ENCODE measurements around the gene SAMD10.

Gene SAMD10

GRCh38 chr20:63945921-63946920 is 33.2 kb downstream of the SAMD10 start:
- no peak overlapping the region for H2AFZ ChIP-seq (ENCODE audit: low read length)
- no peaks in the 10 kb centered on the region for H4K20me1 ChIP-seq (ENCODE audit: insufficient read depth, low read length)
- TF ChIP-seq EZH2 (IDR thresholded peaks at IDR 0.05; ENCODE audit: borderline replicate concordance, low read length) (no peak), CTCF (IDR thresholded peaks at IDR 0.05; ENCODE audit: low read length) (no peak)
- no peaks in the 10 kb centered on the region for H3K79me2 ChIP-seq (ENCODE audit: insufficient read depth, low read length)
- no peaks in the 10 kb centered on the region for H3F3A ChIP-seq (ENCODE audit: insufficient read depth, low read length)
- H3K4me2 ChIP-seq (ENCODE audit: low read length), result no peak overlapping the region
- no peak overlapping the region for H3K4me3 ChIP-seq (ENCODE audit: low read depth, low read length, poor library complexity, severe bottlenecking)
- H3K27ac ChIP-seq (ENCODE audit: low read depth, low read length, poor library complexity, severe bottlenecking), result no peak overlapping the region
- H3K9me2 ChIP-seq (ENCODE audit: low read depth, low read length), result no peaks in the 10 kb centered on the region
- H3K36me3 ChIP-seq (ENCODE audit: insufficient read depth, low read length), result peaks cover 29% of the 10 kb centered on the region
- H3K27me3 ChIP-seq (ENCODE audit: insufficient read depth, low read length), result no peaks in the 10 kb centered on the region
- H3K9me3 ChIP-seq (ENCODE audit: low read length), result no peaks in the 10 kb centered on the region
- H3K9ac ChIP-seq (ENCODE audit: low read length), result no peak overlapping the region
- peaks cover 37% of the 10 kb centered on the region for H3K4me1 ChIP-seq (ENCODE audit: insufficient read depth, low read length, severe bottlenecking)

- no peak overlapping the region for H3K4me2 ChIP-seq (ENCODE audit: low read length)
- H3K9ac ChIP-seq (ENCODE audit: low read length), result no peak overlapping the region
- H3F3A ChIP-seq (ENCODE audit: insufficient read depth, low read length), result no peaks in the 10 kb centered on the region
- no peak overlapping the region for H3K27ac ChIP-seq (ENCODE audit: low read depth, low read length, poor library complexity, severe bottlenecking)
- H3K4me3 ChIP-seq (ENCODE audit: low read depth, low read length, poor library complexity, severe bottlenecking), result no peak overlapping the region
- H4K20me1 ChIP-seq (ENCODE audit: insufficient read depth, low read length), result no peaks in the 10 kb centered on the region
- H3K79me2 ChIP-seq (ENCODE audit: insufficient read depth, low read length), result no peaks in the 10 kb centered on the region
- TF ChIP-seq EZH2 (IDR thresholded peaks at IDR 0.05; ENCODE audit: borderline replicate concordance, low read length) (no peak), CTCF (IDR thresholded peaks at IDR 0.05; ENCODE audit: low read length) (no peak)
- H3K27me3 ChIP-seq (ENCODE audit: insufficient read depth, low read length), result no peaks in the 10 kb centered on the region
- H3K9me2 ChIP-seq (ENCODE audit: low read depth, low read length), result no peaks in the 10 kb centered on the region
- H2AFZ ChIP-seq (ENCODE audit: low read length), result no peak overlapping the region
- H3K9me3 ChIP-seq (ENCODE audit: low read length), result no peaks in the 10 kb centered on the region
- H3K36me3 ChIP-seq (ENCODE audit: insufficient read depth, low read length), result peaks cover 36% of the 10 kb centered on the region
- H3K4me1 ChIP-seq (ENCODE audit: insufficient read depth, low read length, severe bottlenecking), result peaks cover 31% of the 10 kb centered on the region
These were observed 34.3 kb downstream of the SAMD10 start for GRCh38 chr20:63945031-63945658.

GRCh38 chr20:63944078-63944941 is 35.1 kb downstream of the SAMD10 start:
- Histone ChIP-seq H2AFZ (ENCODE audit: low read length) (no peak overlapping the region), H3K4me3 (ENCODE audit: low read depth, low read length, poor library complexity, severe bottlenecking) (no peak overlapping the region), H3K9me2 (ENCODE audit: low read depth, low read length) (no peaks in the 10 kb centered on the region), H3F3A (ENCODE audit: insufficient read depth, low read length) (no peaks in the 10 kb centered on the region), H3K79me2 (ENCODE audit: insufficient read depth, low read length) (no peaks in the 10 kb centered on the region), H3K9ac (ENCODE audit: low read length) (no peak overlapping the region), H3K36me3 (ENCODE audit: insufficient read depth, low read length) (peaks cover 40% of the 10 kb centered on the region), H3K9me3 (ENCODE audit: low read length) (no peaks in the 10 kb centered on the region), H3K4me1 (ENCODE audit: insufficient read depth, low read length, severe bottlenecking) (peaks cover 23% of the 10 kb centered on the region), H3K27me3 (ENCODE audit: insufficient read depth, low read length) (no peaks in the 10 kb centered on the region), H3K27ac (ENCODE audit: low read depth, low read length, poor library complexity, severe bottlenecking) (no peak overlapping the region), H4K20me1 (ENCODE audit: insufficient read depth, low read length) (no peaks in the 10 kb centered on the region), H3K4me2 (ENCODE audit: low read length) (no peak overlapping the region)
- no peak for TF ChIP-seq CTCF (IDR thresholded peaks at IDR 0.05; ENCODE audit: low read length)
- no peak for TF ChIP-seq EZH2 (IDR thresholded peaks at IDR 0.05; ENCODE audit: borderline replicate concordance, low read length)
